Panc1 (cell line): ENCODE measurements around the gene SLC38A4.

Experiments used
- CTCF ChIP-seq: fragments of 450-650 bp; IDR thresholded peaks from 2 replicates; pipeline ENCODE4 v1.5.1; 2017; ENCODE audit warnings: mild to moderate bottlenecking
- POLR2AphosphoS5 ChIP-seq: IDR thresholded peaks from 2 replicates; pipeline ENCODE4 v1.6.1; 2012; ENCODE audit warnings: mild to moderate bottlenecking, low read depth, low read length, moderate library complexity
- REST ChIP-seq, 2 experiments: IDR thresholded peaks; 2 replicates each; pipeline ENCODE4 v1.6.1; 2011 to 2012; ENCODE audit warnings: low read depth in 2 of 2, control low read depth in 1 of 2, low read length in 1 of 2, mild to moderate bottlenecking in 1 of 2, moderate library complexity in 1 of 2; ENCODE audit not compliant: insufficient read depth in 1 of 2
- SIN3A ChIP-seq: IDR thresholded peaks from 2 replicates; pipeline ENCODE4 v1.6.1; 2012; ENCODE audit warnings: low read depth, mild to moderate bottlenecking, low read length, moderate library complexity, borderline replicate concordance; ENCODE audit not compliant: insufficient read depth
- TCF7L2 ChIP-seq: IDR thresholded peaks from 2 replicates; pipeline ENCODE4 v1.6.1; 2011; ENCODE audit warnings: mild to moderate bottlenecking, low read depth, low read length, inconsistent platforms

GRCh38 chr12:46722394-46723185 is 103.2 kb downstream of the SLC38A4 start:
- TF ChIP-seq CTCF (no peak), POLR2AphosphoS5 (no peak), REST (IDR thresholded peaks at IDR 0.05; ENCODE audit: insufficient read depth in 1 of 2, low read depth in 2 of 2, low read length in 1 of 2) (no peak), SIN3A (no peak), TCF7L2 (no peak)
